Measurements from ENCODE around the gene ATMIN.

DNA sequence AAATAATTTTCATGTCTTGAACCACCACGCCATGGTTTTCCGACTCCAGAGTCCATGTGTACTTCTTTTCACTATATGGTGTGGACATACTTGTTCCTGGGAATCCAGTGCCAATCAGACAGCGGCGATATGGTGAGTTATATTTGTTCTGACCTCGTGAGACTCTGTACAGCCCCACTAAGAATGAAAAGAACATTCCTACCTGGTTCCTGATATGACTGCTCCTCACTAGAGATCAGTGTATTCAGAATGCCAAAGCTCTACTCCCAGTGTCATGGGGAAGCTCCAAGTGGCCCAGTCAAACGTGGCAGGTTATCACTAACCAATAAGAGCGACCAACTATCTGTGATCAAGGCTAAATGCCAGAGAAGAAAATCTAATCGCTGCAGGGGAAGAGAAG is 35.3 kb downstream of the ATMIN start:
- TF ChIP-seq, protein P1, sequence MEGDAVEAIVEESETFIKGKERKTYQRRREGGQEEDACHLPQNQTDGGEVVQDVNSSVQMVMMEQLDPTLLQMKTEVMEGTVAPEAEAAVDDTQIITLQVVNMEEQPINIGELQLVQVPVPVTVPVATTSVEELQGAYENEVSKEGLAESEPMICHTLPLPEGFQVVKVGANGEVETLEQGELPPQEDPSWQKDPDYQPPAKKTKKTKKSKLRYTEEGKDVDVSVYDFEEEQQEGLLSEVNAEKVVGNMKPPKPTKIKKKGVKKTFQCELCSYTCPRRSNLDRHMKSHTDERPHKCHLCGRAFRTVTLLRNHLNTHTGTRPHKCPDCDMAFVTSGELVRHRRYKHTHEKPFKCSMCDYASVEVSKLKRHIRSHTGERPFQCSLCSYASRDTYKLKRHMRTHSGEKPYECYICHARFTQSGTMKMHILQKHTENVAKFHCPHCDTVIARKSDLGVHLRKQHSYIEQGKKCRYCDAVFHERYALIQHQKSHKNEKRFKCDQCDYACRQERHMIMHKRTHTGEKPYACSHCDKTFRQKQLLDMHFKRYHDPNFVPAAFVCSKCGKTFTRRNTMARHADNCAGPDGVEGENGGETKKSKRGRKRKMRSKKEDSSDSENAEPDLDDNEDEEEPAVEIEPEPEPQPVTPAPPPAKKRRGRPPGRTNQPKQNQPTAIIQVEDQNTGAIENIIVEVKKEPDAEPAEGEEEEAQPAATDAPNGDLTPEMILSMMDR (IDR thresholded peaks at IDR 0.05): no peak
- no peak for TF ChIP-seq POLR2A (IDR thresholded peaks at IDR 0.05)
- TF ChIP-seq EP300 (IDR thresholded peaks at IDR 0.05): no peak

All from suprapubic skin (tissue), 3 donors.